Renal cortex interstitium (tissue), 11 donors: ENCODE results near the gene SULT2B1. TPM values are rescaled to one million over a fixed set of nuclear protein-coding genes. Genes with fewer than 3 reads are reported as not detected.
"Not testable (repeated sequence)": the region's sequence is repeated elsewhere in the genome, so short reads cannot be mapped to it uniquely, and the experiment has no call there.

ENCODE experiments used
- DNase-seq, 11 donors: peaks; one replicate each; pipeline ENCODE4 v3.0.0-alpha.2; 2013; ENCODE audit warnings: low read depth in 9 of 11, low spot score in 4 of 11; ENCODE audit errors: extremely low read depth in 1 of 11
- polyA plus RNA-seq, 3 donors: library from polyadenylated mRNA; unstranded; fragments of 120-200 nt; gene quantifications; one replicate each; pipeline ENCODE4 v1.2.1, GENCODE V29; 2013; ENCODE audit not compliant: insufficient read length in 3 of 3

Gene SULT2B1
- polyA plus RNA-seq, 3 donors = 0.28 to 0.62 (median 0.33) TPM

DNA sequence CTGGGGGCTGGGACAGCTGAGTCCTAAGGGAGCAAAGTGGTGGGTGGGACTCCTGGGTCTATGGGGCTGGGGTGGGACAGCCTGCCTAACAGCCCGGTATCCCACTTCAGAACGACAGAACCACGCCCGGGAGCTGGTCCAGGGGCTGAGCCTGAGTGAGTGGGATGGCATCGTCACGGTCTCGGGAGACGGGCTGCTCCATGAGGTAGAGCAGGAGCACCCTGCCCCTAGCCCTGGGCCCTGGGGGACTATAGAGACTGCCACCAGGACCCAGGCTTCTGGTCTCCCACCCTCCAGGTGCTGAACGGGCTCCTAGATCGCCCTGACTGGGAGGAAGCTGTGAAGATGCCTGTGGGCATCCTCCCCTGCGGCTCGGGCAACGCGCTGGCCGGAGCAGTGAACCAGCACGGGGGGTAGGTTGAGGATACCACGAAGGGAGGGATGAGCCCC lies 75.9 kb downstream of the SULT2B1 start:
- DNase-seq = no peak

DNA sequence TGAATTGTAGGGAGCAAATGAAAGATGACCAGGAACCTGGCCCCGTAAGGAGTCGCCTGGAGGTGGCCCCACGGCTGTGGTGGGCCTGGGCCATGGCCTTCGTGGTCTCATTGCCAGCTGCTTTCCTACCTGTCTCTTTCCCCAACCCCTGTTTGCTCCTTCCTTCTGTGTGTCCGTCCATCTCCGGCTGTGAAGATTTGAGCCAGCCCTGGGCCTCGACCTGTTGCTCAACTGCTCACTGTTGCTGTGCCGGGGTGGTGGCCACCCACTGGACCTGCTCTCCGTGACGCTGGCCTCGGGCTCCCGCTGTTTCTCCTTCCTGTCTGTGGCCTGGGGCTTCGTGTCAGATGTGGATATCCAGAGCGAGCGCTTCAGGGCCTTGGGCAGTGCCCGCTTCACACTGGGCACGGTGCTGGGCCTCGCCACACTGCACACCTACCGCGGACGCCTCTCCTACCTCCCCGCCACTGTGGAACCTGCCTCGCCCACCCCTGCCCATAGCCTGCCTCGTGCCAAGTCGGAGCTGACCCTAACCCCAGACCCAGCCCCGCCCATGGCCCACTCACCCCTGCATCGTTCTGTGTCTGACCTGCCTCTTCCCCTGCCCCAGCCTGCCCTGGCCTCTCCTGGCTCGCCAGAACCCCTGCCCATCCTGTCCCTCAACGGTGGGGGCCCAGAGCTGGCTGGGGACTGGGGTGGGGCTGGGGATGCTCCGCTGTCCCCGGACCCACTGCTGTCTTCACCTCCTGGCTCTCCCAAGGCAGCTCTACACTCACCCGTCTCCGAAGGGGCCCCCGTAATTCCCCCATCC lies 76.7 kb downstream of the SULT2B1 start:
- no peak for DNase-seq

DNA sequence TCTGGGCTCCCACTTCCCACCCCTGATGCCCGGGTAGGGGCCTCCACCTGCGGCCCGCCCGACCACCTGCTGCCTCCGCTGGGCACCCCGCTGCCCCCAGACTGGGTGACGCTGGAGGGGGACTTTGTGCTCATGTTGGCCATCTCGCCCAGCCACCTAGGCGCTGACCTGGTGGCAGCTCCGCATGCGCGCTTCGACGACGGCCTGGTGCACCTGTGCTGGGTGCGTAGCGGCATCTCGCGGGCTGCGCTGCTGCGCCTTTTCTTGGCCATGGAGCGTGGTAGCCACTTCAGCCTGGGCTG lies 77.3 kb downstream of the SULT2B1 start:
- no peak for DNase-seq

DNA sequence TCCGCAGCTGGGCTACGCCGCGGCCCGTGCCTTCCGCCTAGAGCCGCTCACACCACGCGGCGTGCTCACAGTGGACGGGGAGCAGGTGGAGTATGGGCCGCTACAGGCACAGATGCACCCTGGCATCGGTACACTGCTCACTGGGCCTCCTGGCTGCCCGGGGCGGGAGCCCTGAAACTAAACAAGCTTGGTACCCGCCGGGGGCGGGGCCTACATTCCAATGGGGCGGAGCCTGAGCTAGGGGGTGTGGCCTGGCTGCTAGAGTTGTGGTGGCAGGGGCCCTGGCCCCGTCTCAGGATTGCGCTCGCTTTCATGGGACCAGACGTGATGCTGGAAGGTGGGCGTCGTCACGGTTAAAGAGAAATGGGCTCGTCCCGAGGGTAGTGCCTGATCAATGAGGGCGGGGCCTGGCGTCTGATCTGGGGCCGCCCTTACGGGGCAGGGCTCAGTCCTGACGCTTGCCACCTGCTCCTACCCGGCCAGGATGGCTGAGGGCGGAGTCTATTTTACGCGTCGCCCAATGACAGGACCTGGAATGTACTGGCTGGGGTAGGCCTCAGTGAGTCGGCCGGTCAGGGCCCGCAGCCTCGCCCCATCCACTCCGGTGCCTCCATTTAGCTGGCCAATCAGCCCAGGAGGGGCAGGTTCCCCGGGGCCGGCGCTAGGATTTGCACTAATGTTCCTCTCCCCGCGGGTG lies 77.8 kb downstream of the SULT2B1 start:
- no peak for DNase-seq

DNA sequence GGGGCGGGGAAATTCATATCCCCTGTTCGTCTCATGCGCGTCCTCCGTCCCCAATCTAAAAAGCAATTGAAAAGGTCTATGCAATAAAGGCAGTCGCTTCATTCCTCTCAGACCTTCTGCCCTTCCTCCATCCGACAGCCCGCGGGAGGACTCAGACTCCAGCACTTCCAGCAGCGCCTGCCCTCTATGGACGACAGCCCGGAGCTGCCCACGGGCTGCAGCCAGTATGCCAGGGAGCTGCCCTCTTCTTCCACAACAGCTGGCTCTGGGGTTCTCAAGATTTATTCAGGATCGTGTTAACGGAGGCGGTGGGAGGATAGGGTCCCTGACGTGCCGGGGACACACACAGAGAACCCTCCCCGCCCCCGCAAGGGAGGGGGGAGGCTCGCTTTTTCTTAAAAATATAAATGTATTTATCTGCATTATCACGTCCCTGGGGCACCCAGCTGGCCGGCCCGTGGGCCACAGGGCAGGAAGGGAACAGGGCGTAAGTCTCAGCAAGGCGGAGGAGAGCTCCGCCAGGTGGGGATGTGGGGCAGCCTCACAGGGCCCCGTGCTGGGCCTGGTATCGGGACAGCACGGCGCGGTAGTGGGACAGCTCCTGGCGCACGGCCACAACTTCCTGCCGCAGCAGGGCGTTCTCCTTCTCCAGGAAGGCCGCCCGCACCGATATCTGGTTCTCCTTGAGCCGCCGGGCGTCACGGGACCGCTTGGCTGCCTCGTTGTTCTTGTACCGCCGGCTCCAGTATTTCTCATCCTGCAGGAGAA lies 78.5 kb downstream of the SULT2B1 start:
- peak in 1 of 11 donors; percentile 54 for DNase-seq

DNA sequence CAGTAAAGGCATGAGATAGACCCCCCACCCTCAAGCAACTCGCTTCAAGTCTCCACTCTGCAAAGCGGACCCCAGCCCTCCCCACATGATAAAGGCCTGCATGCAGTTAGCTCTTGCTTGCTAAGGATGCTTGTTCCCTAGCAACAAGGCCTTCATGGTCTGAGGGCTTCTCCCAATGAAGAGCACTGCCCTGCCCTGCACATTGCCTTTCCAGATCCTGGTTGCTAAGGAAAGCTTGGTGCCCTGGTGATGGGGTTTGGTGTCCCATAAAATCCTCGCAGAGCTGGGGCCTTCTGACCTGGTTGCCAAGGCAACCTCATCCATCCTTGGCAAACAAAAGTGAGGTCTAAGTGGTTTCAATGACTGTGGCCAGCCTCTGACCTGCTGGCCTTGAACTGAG lies 79.3 kb downstream of the SULT2B1 start:
- no peak for DNase-seq

DNA sequence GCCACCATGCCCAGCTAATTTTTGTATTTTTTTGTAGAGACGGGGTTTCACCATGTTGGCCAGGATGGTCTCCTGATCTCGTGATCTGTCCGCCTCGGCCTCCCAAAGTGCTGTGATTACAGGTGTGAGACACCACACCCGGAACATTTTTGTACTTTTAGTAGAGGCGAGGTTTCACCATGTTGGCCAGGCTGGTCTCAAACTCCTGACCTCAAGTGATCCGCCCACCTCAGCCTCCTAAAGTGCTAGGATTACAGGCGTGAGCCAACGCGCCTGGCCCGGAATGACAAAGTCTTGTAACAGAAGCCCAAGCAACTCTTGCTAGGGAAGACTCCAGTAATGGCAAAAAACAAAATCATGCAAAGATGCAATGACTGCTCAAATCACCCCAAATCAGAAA lies 80.3 kb downstream of the SULT2B1 start:
- DNase-seq = not testable (repeated sequence)

DNA sequence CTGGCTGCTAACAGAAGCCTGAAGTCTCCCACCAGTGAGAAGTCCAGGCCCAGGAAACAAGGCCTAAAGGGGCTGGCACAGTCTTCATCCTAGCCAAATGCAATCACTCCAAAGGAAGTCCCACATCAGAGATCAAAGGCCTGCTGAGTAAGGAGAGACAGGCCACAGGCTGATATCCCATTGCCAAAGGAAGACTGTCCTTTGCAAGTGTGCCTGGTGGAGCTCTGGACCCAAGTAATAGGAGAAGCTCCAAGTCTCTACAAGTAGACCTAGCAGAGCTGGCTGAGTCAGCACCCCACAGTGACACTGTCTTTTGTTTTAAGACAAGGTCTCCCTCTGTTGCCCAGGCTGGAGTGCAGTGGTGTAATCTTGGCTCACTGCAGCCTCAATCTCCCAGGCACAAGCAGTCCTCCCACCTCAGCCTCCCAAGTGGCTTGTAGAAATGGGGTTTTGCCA lies 80.7 kb downstream of the SULT2B1 start:
- no peak for DNase-seq

DNA sequence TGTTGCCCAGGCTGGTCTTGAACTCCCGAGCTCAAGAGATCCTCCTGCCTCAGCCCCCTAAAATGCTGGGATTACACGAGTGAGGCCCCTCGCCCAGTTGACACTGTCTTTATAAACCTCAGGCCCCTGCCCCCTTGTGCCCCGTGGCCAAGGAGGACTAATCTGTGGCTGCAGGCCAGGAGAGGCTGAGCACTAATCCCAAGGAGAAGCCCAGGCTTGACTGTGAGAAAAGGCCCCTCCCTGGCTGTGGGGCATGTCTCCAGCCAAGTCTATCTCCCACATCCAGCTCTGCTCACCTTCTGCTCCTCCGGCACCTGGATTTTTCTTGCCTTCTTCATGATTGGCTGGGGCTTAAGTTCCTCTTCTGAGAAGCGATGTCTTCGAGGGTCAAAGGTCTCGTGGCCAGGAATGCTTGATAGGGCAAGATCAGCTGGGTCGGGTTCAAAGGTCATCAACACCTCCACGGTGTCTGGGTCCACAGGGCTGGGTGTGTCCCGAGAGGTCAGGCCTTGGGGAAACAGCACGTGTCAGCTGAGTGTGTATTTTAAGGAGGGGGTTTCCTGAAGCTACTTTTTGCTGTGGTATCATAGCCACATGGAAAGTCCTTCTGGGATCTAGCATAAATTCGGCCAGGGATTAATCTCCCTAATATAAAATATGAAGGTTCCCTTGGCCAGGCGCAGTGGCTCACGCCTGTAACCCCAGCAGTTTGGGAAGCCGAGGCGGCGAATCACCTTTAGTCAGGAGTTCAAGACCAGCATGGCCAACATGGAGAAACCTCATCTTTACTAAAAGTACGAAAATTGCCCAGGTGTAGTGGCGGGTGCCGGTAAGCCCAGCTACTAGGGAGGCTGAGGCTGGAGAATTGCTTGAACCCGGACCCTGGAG lies 81.4 kb downstream of the SULT2B1 start:
- DNase-seq = no peak

DNA sequence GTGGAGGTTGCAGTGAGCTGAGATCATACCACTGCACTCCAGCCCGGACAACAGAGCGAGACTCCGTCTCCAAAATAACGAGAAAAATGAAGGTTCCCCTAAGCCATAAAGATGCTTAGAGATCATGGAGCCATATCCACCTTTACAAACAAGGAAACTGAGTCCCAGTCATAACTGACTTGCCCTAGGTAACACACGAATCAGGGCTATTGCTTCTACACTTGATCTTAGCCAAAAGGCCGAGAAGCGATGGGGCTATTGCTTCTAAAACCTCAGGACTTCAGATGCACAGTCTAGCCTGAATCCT lies 82.0 kb downstream of the SULT2B1 start:
- no peak for DNase-seq

DNA sequence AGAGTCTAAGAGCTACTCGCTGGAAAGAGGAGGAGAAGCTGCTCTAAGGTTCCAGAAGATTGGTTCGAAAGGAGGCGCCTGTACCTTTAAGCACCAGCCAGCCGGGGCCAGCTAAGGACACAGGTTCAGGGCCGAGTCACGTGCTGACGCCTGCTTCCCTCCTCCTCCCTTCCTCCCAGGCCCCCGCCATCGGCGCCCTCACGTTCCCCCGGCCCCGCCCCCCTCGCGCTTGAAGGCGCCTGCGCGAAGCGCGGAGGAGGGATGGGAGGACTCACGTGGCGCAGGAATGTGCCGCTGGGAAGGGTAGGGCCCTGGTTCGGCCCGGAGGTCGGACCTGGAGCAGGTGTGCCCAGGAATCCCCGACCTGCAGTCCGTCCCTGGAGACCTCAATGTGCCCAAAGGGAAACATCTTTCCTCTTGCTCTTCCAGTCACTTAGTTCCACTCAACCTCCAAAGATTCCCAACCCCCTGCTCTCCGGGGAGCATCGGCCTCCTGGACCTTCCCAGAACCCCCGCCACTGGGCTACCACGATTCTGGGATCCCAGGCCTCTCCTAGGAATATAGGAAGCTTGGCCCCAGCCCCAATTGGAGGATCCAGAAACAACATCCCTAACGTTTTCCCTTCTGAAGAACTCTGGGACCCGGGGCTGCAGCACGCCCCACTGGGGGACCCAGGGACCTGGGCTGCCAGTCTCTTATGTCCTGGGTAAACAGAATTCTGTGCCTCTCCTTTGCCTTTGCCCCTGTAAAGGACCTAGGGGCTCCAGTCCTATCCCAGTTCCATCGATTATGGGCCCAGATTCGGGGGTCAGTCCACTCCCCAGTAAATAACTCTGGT lies 82.7 kb downstream of the SULT2B1 start:
- DNase-seq = peak in 10 of 11 donors; percentile 88 to 95 (median 94)

DNA sequence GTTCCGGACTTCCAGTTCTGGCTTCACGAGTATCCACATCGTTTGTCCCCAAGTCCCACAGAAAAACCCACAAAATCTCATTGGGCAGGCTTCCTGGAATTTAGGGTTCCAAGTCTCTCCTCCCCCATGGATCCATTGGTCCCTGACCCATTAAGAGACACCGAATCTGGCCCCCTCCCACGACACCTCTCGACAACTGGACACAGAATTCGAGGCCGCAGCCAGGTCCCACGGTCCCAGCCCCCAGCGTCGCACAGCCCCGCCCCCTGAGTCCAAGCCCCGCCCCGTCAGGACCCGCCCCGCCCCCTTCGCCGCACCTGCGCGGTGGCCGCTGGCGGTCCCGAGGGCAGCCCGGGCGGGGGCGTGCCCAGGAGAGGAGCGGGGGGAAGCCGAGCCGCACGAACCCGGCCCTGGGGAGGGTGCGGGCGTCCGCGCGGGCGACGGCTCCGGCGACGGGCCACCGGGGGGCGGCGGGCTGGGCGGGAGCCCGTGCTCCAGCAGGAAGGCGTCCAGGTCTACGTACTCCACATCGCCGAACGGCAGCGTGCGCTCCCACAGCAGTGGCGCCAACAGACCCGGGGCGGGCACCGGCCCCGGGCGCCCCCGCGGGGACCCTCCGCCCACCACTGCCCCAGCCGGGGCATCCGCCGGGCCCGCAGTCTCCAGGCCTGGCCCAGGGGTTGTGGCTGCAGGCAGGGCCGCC lies 83.4 kb downstream of the SULT2B1 start:
- no peak for DNase-seq

DNA sequence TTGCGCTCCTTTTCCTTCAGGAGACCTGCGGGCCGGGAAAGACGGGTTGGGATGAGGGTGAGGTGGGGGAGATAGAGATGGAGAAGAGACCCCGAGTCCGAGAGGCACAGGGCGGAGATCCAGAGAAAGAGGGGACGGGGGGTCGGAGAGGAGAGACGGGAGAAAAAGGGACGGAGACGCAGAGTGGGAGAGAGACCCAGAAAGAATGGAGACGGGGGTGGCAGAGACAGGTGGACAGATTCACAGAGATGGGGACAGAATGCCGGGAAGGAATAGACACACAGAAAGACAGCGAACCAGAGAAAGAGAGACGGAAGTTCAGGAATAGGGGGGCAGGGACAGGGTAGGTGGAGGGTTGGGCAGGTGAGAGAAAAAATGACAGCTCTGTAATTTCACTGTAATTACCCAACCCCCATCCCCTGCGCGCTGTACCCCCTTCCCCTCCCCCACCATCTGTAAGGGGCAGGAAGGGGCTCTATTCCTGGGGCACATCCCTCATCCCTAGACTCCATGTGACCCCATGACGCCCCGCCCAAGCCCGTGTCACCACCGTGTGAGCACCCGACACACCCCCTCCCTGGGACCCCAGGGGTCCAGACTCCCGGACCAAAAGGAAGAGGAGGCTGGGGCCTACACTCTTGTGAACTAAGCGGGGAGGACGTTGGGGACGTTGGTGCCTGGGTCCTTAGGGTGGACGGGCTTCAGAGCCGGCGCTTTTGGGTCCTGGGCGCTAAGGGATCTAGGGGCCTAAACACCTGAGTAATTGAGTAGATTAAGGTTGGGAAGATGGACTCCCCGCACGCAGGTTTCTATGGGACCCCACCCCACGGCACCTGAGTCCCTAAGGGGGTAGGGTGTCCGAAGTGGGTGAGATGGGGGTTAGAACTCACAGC lies 84.2 kb downstream of the SULT2B1 start:
- no peak for DNase-seq

DNA sequence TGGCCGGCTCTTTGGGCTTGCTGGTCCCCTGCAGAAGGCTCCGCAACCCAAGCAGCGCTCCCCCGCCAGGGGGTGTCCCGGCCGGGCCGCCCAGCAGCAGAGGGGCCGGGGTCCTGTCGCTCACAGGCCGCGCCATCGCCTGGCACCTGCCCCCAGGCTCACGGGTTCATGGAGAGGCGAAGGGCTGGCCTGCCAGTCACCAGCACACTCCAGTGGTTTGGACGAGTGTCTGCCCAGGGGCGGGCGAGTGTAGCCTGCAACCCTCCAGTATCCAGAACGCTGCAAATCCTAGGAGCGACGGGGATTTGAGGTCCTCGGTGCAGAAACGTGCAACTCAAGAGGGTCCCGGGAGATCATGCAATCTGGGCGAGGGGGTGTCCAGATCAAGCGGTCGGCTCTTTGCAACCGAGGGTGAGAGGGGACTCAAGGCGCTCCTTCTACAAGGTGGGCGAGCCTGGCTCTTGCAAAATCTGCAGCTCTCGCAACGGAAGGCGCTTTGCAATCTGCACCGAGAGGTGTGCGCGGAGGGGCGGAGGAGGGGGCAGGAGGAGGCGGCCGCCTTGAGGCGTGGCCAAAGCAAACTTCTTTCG lies 85.0 kb downstream of the SULT2B1 start, which contains the start of gene DBP:
TSS of gene DBP (minus strand) at position 521 of the 590 bp plus-strand sequence. CDS start at position 136, 385 bp downstream.
- DNase-seq = no peak

DNA sequence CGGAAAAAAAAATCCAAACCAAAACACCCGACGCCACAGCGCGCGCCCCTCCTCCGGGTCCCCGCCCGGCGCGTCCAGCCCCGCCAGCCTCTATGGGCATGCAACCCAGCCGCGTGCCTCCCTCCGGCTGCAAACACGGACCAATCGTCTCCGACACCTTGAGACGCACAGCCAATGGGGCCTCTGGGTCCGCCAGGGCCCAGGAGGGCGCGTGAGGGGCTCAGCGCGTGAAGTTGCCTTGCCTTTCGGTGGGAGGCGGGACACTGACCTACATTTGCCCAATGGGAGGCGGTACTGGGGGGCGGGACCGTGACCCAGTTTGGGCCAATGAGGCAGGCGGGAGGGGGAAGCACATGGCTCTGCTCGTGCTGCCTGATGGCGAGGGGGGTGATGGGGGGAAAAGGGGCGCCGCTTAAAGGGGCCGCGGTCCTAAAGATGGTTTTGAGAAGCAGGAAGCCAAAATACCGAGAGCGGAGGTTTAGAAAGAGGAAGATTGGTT lies 85.5 kb downstream of the SULT2B1 start:
- DNase-seq = peak; percentile 95 to 100 (median 98)
